DMS 273 treated with DMSO at 0.1 percent for 48 hours (cell line): ENCODE measurements around the gene HSD17B1.
"Not testable (repeated sequence)": the region's sequence is repeated elsewhere in the genome, so short reads cannot be mapped to it uniquely, and the experiment has no call there.

ENCODE experiments used
- DNase-seq: peaks from one replicate; lab custom pipeline; 2025; lab: John Stamatoyannopoulos, UW

HSD17B1 gene

DNA sequence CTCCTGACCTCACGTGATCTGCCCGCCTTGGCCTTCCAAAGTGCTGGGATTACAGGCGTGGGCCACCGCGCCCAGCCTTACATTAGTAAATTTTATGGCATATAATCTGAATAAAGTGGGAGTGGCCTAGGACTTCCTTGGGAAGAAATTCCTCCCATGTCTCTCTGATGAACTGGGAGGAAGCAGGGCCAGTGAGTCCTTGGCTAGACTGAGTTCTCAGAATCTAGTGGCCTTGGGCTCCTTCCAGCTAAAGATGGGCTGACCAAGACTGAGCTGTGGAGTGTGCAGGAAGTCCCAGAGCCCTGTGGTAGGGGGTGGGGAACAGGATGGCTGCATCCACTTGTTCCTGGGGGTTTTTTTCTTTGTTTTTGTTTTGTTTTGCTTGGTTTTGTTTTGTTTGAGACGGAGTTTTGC, 26.7 kb upstream of the HSD17B1 start:
- no peak for DNase-seq

DNA sequence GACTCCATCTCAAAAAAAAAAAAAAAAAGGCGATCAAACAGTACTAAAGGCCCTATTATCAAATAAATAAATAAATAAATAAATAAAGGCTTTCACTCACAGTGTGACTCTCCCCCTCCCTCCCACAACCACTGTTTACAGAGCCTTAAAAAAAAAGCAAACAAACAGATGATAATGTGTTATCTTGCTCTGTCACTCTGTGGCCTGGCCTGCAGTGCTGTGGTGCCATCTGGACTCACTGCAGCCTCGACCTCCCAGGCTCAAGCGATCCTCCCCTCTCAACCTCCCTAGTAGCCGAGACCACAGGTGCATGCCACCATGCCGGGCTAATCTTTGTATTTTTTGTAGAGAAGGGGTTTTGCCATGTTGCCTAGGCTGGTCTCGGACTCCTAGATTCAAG, 24.8 kb upstream of the HSD17B1 start:
- no peak for DNase-seq

DNA sequence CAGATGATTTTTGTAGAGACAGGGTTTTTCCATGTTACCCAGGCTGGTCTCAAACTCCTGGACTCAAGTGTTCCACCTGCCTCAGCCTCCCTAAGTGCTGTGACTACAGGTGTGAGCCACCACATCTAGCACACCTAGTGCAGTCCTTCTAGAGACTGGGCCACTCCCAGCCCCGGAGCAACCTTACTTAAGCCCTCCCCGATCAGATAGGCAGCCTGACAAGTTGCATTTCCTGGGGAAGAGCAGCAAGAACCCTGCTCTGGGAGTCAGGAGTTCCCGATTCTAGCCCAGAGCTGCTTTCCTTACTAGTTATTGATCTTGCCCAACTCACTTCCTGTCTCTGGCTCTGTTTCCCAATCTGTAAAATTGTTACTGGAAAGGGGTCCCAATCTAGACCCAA, 23.7 kb upstream of the HSD17B1 start:
- no peak for DNase-seq

- no peak for DNase-seq
These were observed 21.7 kb upstream of the HSD17B1 start for GRCh38 chr17:42530952-42531454.

DNA sequence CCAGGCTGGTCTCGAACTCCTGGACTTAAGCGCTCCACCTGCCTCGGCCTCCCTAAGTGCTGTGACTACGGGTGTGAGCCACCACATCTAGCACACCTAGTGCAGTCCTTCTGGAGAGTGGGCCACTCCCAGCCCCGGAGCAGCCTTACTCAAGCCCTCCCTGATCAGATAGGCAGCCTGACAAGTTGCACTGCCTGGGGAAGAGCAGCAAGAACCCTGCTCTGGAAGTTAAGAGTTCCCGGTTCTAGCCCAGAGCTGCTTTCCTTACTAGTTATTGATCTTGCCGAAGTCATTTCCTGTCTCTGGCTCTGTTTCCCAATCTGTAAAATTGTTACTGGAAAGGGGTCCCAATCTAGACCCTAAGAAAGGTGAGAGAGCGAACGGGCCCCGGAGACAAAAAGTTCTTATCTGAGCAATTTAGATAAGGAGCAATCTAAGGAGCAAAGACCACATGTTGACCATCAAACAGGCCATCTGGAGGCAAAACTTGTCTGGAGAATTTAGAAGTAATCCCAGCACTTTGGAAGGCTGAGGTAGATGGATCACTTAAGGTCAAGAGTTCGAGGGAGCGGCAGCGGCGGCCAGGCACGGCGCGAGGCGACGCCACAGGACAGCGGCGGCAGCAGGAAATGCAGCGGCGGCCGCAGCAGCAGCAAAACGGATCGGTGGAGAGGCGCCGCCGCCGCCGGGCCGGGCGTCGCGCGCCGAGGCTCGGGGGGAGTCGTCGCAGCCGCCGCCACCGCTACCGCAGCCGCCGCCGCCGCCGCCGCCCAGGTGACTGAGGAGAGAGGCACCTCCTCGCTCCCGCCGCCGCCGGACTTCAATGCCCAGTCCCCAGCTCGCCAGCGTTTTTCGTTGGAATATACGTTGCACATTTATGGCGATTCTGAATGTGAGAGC, 21.0 kb upstream of the HSD17B1 start:
- no peak for DNase-seq

DNA sequence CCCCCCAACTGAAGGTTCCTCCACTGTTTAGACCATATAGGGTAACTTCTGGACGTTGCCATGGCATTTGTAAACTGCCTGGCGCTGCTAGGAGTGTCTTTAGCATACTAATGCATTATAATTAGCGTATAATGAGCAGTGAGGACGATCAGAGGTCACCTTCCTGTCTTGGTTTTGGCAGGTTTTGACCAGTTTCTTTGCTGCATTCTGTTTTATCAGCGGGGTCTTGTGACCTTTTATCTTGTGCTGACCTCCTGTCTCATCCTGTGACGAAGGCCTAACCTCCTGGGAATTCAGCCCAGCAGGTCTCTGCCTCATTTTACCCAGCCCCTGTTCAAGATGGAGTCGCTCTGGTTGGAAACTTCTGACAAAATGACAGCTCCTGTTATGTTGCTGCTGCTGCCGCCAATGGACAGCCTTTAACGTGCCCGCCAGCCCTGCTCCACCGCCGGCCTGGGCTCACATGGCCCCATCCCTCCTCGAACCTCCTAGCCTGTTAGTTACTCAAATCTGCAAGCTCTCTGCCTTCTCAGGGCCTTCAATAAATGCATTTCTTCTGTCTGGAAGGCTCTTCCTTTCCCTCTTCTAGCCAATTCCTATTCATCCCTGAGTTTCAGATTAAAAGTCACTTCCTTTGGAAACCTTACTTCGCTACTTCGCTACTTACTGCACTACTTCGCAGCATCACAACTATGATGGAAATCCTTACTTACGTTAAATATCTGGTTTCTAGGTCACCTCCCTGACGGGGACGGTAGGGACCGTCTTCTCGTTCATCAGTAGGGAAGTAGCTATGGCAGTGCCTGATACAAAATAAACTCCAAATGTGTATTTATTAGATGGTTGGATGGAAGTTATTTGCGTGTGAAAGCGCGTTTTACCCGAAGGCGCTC, 17.3 kb upstream of the HSD17B1 start:
- DNase-seq = no peak

GRCh38 chr17:42536048-42536371, 16.7 kb upstream of the HSD17B1 start, which contains the start of gene NAGLU:
NAGLU (plus strand) TSS chr17:42536241; CDS start chr17:42536273, 32 bp downstream.
- DNase-seq = peak; percentile 24

DNA sequence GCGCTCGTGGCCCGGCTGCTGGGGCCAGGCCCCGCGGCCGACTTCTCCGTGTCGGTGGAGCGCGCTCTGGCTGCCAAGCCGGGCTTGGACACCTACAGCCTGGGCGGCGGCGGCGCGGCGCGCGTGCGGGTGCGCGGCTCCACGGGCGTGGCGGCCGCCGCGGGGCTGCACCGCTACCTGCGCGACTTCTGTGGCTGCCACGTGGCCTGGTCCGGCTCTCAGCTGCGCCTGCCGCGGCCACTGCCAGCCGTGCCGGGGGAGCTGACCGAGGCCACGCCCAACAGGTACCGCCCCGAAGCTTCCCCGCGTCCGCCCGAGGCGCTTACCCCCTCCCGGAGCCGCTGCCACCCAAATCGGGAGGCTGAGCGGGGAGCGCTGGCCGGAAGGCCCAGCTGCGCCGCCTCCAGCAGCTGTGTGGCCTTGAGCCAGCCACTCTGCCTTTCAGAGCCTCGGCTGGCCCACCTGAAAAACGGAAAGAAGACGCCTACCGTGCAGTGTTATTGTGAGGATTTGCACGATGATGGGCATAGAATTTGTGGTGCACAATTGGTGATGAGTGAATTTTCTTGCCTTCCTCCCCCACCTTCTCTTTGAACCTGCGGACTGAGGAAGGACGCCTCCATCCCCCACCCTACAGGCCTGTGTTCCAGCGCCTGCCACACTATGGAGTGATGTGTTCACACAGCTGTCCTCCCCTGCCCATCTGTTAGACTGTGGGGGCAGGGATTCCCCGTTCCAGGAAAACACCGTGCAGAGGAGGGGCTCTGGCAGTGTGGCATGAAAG, 16.2 kb upstream of the HSD17B1 start:
- peak; percentile 57 for DNase-seq

DNA sequence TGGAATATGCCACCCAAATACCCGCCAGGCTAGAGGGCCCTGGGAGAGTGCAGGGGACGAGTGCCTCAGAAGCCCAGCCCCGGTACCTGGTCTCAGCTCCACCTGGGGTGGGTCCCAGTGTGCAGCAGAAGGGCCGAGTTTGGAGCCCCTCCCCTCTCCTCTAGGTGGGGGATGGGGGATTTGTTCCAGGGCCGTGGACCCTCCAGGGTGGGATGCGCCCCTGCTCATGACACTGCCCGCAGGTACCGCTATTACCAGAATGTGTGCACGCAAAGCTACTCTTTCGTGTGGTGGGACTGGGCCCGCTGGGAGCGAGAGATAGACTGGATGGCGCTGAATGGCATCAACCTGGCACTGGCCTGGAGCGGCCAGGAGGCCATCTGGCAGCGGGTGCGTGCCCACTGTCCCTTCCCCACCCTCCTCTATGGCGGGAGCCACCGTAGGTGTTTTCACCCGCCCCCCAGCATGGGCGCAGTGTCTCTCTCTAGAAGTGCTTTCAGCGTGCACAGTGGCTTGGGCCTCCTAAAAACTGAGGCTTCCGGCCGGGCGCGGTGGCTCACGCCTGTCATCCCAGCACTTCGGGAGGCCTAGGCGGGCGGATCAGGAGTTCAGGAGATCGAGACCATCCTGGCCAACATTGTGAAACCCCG, 15.4 kb upstream of the HSD17B1 start:
- DNase-seq = no peak

- no peak for DNase-seq
These were observed 14.8 kb upstream of the HSD17B1 start for GRCh38 chr17:42537826-42538451.

DNA sequence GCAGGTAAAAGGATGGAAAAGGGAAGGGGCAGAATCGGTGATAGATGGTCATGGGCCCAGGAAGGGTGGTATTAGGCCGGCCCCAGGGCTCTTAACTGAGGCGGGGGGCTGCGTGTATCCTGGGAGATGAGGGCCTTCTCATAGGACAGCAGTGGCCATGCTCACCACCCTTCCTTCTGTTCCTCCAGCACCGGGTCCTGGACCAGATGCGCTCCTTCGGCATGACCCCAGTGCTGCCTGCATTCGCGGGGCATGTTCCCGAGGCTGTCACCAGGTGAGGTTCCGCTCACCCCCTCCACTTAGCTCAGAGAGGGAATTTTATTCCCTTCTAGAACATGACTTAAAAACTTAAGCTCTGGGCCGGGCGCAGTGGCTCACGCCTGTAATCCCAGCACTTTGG, 14.2 kb upstream of the HSD17B1 start:
- DNase-seq = no peak

GRCh38 chr17:42540558-42540957, 12.2 kb upstream of the HSD17B1 start:
- not testable (repeated sequence) for DNase-seq

DNA sequence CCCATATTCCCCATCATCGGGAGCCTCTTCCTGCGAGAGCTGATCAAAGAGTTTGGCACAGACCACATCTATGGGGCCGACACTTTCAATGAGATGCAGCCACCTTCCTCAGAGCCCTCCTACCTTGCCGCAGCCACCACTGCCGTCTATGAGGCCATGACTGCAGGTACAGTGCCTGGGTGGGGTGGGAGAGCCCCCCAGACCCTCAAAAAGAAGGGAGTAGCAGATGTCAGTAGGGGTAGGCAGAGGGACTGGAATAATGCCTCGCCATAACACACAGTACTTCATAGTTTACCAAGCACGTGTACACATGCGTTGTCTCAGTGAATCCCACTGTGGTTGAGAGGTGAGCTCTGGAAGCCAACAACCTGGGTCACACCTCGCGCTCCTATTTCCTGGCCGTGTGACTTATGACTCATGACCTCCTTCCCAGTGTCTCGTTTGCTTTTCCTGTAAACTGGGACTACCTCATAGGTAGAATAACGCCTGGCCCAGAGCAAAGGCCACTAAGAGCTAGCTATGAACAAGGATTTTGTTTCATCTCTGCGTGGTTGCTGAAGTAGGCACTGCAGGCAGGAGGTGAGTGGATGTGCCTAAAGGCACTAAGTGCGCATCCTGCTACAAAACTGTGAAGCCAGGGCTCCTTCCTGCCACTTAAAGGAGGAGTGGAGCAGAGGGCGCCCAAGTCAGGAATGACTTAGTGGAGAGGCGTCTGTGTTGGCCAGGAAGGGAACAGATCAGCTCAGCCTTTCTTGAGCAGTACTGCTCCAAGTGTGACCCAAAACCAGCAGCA, 11.5 kb upstream of the HSD17B1 start:
- no peak for DNase-seq

DNA sequence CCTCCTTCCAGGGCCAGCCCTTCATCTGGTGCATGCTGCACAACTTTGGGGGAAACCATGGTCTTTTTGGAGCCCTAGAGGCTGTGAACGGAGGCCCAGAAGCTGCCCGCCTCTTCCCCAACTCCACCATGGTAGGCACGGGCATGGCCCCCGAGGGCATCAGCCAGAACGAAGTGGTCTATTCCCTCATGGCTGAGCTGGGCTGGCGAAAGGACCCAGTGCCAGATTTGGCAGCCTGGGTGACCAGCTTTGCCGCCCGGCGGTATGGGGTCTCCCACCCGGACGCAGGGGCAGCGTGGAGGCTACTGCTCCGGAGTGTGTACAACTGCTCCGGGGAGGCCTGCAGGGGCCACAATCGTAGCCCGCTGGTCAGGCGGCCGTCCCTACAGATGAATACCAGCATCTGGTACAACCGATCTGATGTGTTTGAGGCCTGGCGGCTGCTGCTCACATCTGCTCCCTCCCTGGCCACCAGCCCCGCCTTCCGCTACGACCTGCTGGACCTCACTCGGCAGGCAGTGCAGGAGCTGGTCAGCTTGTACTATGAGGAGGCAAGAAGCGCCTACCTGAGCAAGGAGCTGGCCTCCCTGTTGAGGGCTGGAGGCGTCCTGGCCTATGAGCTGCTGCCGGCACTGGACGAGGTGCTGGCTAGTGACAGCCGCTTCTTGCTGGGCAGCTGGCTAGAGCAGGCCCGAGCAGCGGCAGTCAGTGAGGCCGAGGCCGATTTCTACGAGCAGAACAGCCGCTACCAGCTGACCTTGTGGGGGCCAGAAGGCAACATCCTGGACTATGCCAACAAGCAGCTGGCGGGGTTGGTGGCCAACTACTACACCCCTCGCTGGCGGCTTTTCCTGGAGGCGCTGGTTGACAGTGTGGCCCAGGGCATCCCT, 9.3 kb upstream of the HSD17B1 start:
- DNase-seq = no peak

DNA sequence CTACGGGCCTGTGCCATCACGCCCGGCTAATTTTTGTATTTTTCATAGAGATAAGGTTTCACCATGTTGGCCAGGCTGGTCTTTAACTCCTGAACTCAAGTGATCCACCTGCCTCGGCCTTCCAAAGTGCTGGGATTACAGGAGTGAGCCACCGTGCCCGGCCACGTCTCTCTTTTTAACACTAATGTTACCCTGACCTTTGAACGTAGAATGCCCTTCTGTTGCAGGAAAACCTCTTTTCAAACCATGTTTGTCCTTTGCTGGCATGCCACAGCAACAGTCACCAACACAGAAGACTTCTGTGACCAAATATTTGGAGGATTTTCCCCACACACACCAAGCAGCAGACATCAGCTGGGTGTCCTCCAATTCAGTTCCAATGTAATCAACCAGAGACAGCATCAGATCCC, 7.8 kb upstream of the HSD17B1 start:
- no peak for DNase-seq

- not testable (repeated sequence) for DNase-seq
These were observed 6.8 kb upstream of the HSD17B1 start for GRCh38 chr17:42545755-42546505.

DNA sequence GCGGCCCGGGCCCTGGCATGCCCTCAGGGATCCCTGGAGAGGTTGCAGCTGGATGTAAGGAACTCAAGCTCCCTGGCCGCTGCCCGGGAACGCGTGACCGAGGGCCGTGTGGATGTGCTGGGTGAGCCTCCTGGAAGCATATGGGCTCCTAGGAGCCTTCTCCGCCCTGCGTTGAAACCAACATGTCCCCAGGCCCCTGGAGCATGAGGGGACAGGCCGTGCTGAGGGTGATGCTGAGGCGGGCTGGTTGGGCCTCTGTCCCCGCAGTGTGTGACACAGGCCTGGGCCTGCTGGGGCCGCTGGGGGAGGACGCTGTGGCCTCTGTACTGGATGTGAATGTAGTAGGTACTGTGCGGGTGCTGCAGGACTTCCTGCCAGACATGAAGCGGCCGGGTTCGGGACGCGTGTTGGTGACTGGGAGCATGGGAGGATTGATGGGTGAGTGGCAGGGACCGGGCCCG, 5.7 kb upstream of the HSD17B1 start:
- DNase-seq = no peak

DNA sequence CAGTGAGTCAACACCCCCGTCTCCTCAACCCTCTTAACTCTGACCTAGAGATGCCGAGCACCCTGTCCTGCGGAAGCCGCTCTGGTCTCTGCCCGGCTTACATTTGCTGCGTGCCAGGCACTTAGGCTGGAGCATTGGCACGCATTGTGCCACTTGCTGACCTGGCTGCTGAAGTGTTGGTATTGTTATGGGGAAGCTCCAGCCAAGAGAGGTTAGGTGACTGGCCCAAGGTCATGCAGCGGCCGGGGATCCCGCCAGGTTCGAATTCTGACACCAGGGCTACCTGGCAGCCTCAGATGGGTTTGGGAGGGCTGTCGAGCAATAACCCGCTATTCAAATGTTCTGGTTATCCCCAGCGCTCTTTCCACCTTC, 5.0 kb upstream of the HSD17B1 start:
- DNase-seq = no peak
